ENCODE results near the gene SCGB1D1.

Gene SCGB1D1

DNA sequence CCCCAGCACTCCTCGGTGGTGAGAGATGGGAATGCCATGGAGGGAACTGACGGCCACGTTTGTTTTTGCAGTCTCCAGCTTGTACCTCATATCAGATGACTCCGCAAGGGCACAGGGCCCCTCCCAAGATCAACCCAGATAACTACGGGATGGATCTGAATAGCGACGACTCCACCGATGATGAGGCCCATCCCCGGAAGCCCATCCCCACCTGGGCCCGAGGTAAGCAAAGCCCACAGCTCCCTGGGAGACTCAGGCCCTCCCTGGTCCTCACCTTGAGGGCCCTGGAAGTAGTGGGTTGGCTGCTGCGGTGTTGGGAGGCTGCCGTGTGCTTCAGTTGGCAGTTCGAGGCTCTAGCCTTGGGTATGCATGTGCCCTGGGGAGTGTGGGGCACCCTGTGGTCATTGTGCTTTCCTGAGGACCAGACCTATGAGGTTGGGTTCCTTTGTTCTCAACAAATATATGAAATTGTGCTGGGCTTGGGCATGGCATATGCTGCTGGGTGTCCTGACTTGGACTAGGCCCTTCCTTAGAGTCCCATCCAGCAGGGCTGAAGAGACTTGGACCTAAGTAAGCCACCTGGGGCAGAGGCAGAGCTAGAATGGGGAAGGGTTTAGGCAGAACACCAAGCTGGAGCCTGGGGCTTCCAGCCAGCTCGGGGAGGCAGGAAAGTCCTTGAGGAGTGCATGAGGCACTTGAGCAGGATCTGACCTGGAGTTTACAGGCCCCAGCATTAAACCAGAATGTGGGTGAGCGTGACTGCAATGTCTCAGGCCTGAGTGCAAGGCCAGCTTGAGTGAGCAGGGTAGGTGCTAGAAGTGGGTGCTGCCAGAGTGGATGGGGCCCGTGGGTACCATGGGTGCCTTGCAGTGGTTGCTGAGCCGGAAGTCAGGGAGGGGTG is 39.8 kb upstream of the SCGB1D1 start:
- ChIA-PET CTCF (interaction anchor here (1.2 to 1.5 kb wide), 2 partner anchors 22 to 280 kb away, joined by 3 read pairs; no protein-coding TSS in a partner anchor), POLR2A (no interaction called here)
- no peak overlapping the region for H3K4me3 ChIP-seq (ENCODE audit: low read depth, low read length)
- TF ChIP-seq, protein P1, sequence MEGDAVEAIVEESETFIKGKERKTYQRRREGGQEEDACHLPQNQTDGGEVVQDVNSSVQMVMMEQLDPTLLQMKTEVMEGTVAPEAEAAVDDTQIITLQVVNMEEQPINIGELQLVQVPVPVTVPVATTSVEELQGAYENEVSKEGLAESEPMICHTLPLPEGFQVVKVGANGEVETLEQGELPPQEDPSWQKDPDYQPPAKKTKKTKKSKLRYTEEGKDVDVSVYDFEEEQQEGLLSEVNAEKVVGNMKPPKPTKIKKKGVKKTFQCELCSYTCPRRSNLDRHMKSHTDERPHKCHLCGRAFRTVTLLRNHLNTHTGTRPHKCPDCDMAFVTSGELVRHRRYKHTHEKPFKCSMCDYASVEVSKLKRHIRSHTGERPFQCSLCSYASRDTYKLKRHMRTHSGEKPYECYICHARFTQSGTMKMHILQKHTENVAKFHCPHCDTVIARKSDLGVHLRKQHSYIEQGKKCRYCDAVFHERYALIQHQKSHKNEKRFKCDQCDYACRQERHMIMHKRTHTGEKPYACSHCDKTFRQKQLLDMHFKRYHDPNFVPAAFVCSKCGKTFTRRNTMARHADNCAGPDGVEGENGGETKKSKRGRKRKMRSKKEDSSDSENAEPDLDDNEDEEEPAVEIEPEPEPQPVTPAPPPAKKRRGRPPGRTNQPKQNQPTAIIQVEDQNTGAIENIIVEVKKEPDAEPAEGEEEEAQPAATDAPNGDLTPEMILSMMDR (IDR thresholded peaks at IDR 0.05; ENCODE audit: insufficient read depth, low read length, missing control alignments) = no peak
- DNase-seq (ENCODE audit: low read depth, low spot score) = no peak

- H3K4me3 ChIP-seq (ENCODE audit: low read depth, low read length) = no peak overlapping the region
- DNase-seq (ENCODE audit: low read depth, low spot score) = no peak
- CTCF ChIA-PET = interaction anchor here (1.2 to 1.5 kb wide), 3 partner anchors 21 to 281 kb away, joined by 3 read pairs; no protein-coding TSS in a partner anchor
- POLR2A ChIA-PET = interaction anchor here (0.7 kb wide), 1 partner anchor 410 kb away, joined by 3 read pairs; no protein-coding TSS in a partner anchor
- TF ChIP-seq, protein P1 (IDR thresholded peaks at IDR 0.05; ENCODE audit: insufficient read depth, low read length, missing control alignments) = no peak
Observed at GRCh38 chr11:62150887-62151736, 38.9 kb upstream of the SCGB1D1 start.

GRCh38 chr11:62151737-62152102 is 38.3 kb upstream of the SCGB1D1 start:
- CTCF ChIA-PET = interaction anchor here (1.2 to 1.5 kb wide), 3 partner anchors 20 to 281 kb away, joined by 3 read pairs; no protein-coding TSS in a partner anchor
- POLR2A ChIA-PET = no interaction called here
- no peak for DNase-seq (ENCODE audit: low read depth, low spot score)
- TF ChIP-seq, protein P1 (IDR thresholded peaks at IDR 0.05; ENCODE audit: insufficient read depth, low read length, missing control alignments) = no peak
- no peak overlapping the region for H3K4me3 ChIP-seq (ENCODE audit: low read depth, low read length)

GRCh38 chr11:62152245-62153086 is 37.5 kb upstream of the SCGB1D1 start:
- no peak for DNase-seq (ENCODE audit: low read depth, low spot score)
- ChIA-PET POLR2A (no interaction called here), CTCF (interaction anchor here (1.4 kb wide), 1 partner anchor 70 kb away, joined by 3 read pairs; no protein-coding TSS in a partner anchor)
- H3K4me3 ChIP-seq (ENCODE audit: low read depth, low read length) = no peak overlapping the region
- TF ChIP-seq, protein P1 (IDR thresholded peaks at IDR 0.05; ENCODE audit: insufficient read depth, low read length, missing control alignments) = no peak

- ChIA-PET POLR2A (no interaction called here), CTCF (no interaction called here)
- TF ChIP-seq, protein P1 (IDR thresholded peaks at IDR 0.05; ENCODE audit: insufficient read depth, low read length, missing control alignments) = no peak
- H3K4me3 ChIP-seq (ENCODE audit: low read depth, low read length) = no peak overlapping the region
- DNase-seq (ENCODE audit: low read depth, low spot score) = no peak
Observed at GRCh38 chr11:62153087-62153395, 37.0 kb upstream of the SCGB1D1 start.

All from AG04449 (cell line).